Activated CD4-positive, alpha-beta T cell treated with anti-CD3 and anti-CD28 coated beads for 36 hours (primary cell): ENCODE data around the gene SETMAR. TPM values are rescaled to one million over a fixed set of nuclear protein-coding genes. Genes with fewer than 3 reads are reported as not detected.
"Not testable (repeated sequence)": the region's sequence is repeated elsewhere in the genome, so short reads cannot be mapped to it uniquely, and the experiment has no call there.

Source experiments
- ATAC-seq: fragments of 200-7000 bp; cut with Tn5 transposase; one replicate; pipeline ENCODE4 v1.10.0; 2021; ENCODE audit warnings: mild to moderate bottlenecking, moderate library complexity
- CTCF ChIA-PET: fragments of 350-600 bp; sonication (Branson Sonifier 250); formaldehyde crosslinking; loops from one replicate; lab custom pipeline; 2021; ENCODE audit warnings: antibody characterized with exemption; lab: Charles Lee
- POLR2A ChIA-PET: fragments of 350-600 bp; sonication (Branson Sonifier 250); formaldehyde crosslinking; loops from one replicate; lab custom pipeline; 2021; ENCODE audit warnings: antibody characterized with exemption, inconsistent platforms; lab: Charles Lee
- DNase-seq: peaks from one replicate; pipeline ENCODE4 v3.0.0-alpha.2; 2020
- H3K27ac Mint-ChIP-seq: one replicate; pipeline ENCODE4 v1.8.0; 2021; ENCODE audit warnings: mixed read lengths
- H3K27me3 Mint-ChIP-seq: one replicate; pipeline ENCODE4 v1.8.0; 2021; ENCODE audit warnings: mixed read lengths
- H3K36me3 Mint-ChIP-seq: one replicate; pipeline ENCODE4 v1.8.0; 2021; ENCODE audit warnings: low read depth, mixed read lengths
- H3K4me1 Mint-ChIP-seq: one replicate; pipeline ENCODE4 v1.8.0; 2021; ENCODE audit warnings: mixed read lengths
- H3K4me3 Mint-ChIP-seq: one replicate; pipeline ENCODE4 v1.8.0; 2021; ENCODE audit warnings: mild to moderate bottlenecking, moderate library complexity, mixed read lengths
- H3K9me3 Mint-ChIP-seq: one replicate; pipeline ENCODE4 v1.8.0; 2021; ENCODE audit warnings: low read depth, mixed read lengths
- intact Hi-C, 2 experiments: fragments of 100-400 bp; cut with DNase I in 1 of 2; cut with micrococcal nuclease in 1 of 2; formaldehyde crosslinking; loops; one replicate each; pipeline versions ENCODE4 v1.14.2 to v1.15.1; 2022 to 2024; cut with DNase I, micrococcal nuclease
- total RNA-seq, 2 experiments: library from RNA; stranded (reverse); gene quantifications; one replicate each; pipeline ENCODE4 v1.2.3, GENCODE V29; 2021

The SETMAR gene
- total RNA-seq, 2 experiments from 2014 or later = 19.3 to 19.4 TPM

GRCh38 chr3:4292301-4292700 is 10.9 kb upstream of the SETMAR start:
- H3K27me3 Mint-ChIP-seq = no peaks in the 10 kb centered on the region
- intact Hi-C loops = no loop called here
- peaks cover 14% of the 10 kb centered on the region for H3K4me1 Mint-ChIP-seq
- DNase-seq (no peak), ATAC-seq (peak; percentile 53)
- H3K4me3 Mint-ChIP-seq = no peak overlapping the region
- no peaks in the 10 kb centered on the region for H3K9me3 Mint-ChIP-seq
- ChIA-PET CTCF (interaction anchor here (1.1 to 2.1 kb wide), 6 partner anchors 7 to 1092 kb away, joined by 3 to 14 read pairs (median 6); no protein-coding TSS in a partner anchor), POLR2A (no interaction called here)
- H3K36me3 Mint-ChIP-seq = no peaks in the 10 kb centered on the region
- H3K27ac Mint-ChIP-seq = no peak overlapping the region

- intact Hi-C loops = no loop called here
- Mint-ChIP-seq H3K4me3 (no peak overlapping the region), H3K27me3 (no peaks in the 10 kb centered on the region), H3K27ac (no peak overlapping the region), H3K36me3 (no peaks in the 10 kb centered on the region), H3K4me1 (peaks cover 14% of the 10 kb centered on the region), H3K9me3 (no peaks in the 10 kb centered on the region)
- CTCF ChIA-PET = interaction anchor here (1.4 kb wide), 1 partner anchor 9 kb away, joined by 4 read pairs; no protein-coding TSS in a partner anchor
- DNase-seq (no peak), ATAC-seq (no peak)
- POLR2A ChIA-PET = no interaction called here
Observed at GRCh38 chr3:4294616-4295327, 8.4 kb upstream of the SETMAR start.

- peaks cover 13% of the 10 kb centered on the region for H3K4me1 Mint-ChIP-seq
- ATAC-seq, DNase-seq, H3K27me3 Mint-ChIP-seq, POLR2A ChIA-PET, H3K27ac Mint-ChIP-seq, H3K4me3 Mint-ChIP-seq, intact Hi-C loops, H3K9me3 Mint-ChIP-seq, H3K36me3 Mint-ChIP-seq: not testable (repeated sequence)
- CTCF ChIA-PET = interaction anchor here (1.3 to 4.6 kb wide), 3 partner anchors 9 to 1096 kb away, joined by 3 to 9 read pairs (median 4); no protein-coding TSS in a partner anchor
Observed at GRCh38 chr3:4296454-4296853, 6.7 kb upstream of the SETMAR start.

GRCh38 chr3:4297486-4297885 is 5.7 kb upstream of the SETMAR start:
- CTCF ChIA-PET = interaction anchor here (1.0 to 4.6 kb wide), 4 partner anchors 8 to 1097 kb away, joined by 3 to 10 read pairs (median 6); no protein-coding TSS in a partner anchor
- Mint-ChIP-seq H3K27ac (no peak overlapping the region), H3K27me3 (no peaks in the 10 kb centered on the region), H3K4me3 (no peak overlapping the region), H3K36me3 (no peaks in the 10 kb centered on the region), H3K9me3 (no peaks in the 10 kb centered on the region), H3K4me1 (peaks cover 9% of the 10 kb centered on the region)
- POLR2A ChIA-PET = interaction anchor here (0.6 kb wide), 1 partner anchor 1176 kb away, joined by 3 read pairs; no protein-coding TSS in a partner anchor
- no peak for ATAC-seq
- intact Hi-C loops = no loop called here
- no peak for DNase-seq

DNA sequence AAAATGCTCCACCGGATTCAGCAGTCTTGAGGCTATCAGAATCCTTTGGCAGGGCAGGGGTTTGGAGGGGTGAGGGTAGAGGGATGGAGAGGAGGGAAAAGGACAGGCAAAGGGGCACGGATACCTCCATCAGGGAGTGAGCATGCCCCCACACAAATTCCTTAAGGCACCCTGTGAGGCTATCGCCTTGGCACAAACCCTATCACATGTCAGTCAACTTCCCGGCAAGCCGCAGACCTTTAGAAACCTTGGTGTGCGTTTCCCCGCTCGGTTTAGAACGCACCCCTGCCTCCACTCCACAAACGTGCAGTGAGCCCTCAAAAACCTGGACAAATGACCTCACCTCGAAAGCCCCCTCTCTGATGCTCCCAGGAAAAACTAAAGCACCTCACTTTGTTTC is 422 bp upstream of the SETMAR start:
- intact Hi-C loops = loop anchor here (1.0 to 2.0 kb wide), 7 partner anchors 49 to 1175 kb away; partner anchors contain the start of genes ITPR1 (in 2 of the 2), ARL8B (in 1 of the 2), CRBN (in 1 of the 2) and EDEM1 (in 1 of the 2)
- ChIA-PET POLR2A (no interaction called here), CTCF (interaction anchor here (1.5 to 2.1 kb wide), 2 partner anchors 10 to 165 kb away, joined by 4 to 7 read pairs; partner anchors contain the start of gene SUMF1)
- DNase-seq = peak; percentile 13
- Mint-ChIP-seq H3K27ac (peak overlapping the region; percentile 96), H3K4me1 (peaks cover 26% of the 10 kb centered on the region), H3K9me3 (no peaks in the 10 kb centered on the region), H3K36me3 (peaks cover 16% of the 10 kb centered on the region), H3K4me3 (peak overlapping the region; percentile 79), H3K27me3 (no peaks in the 10 kb centered on the region)
- no peak for ATAC-seq

DNA sequence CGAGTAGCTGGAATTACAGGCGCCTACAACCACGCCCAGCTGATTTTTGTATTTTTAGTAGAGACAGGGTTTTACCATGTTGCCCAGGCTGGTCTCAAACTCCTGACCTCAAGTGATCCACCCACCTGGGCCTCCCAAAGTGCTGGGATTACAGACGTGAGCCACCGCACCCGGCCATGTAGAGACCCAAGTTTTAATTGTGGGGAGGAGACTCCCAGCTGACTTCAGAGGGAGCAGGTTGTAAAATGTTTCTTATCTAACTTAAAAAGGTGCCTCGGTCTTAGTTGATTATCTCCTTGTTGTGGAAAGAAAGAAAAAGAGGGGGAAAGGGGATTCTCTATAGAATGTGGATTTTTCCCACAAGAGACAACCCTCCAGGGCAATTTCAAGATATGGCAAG is 2.0 kb downstream of the SETMAR start:
- DNase-seq, H3K27me3 Mint-ChIP-seq, H3K27ac Mint-ChIP-seq, intact Hi-C loops, ATAC-seq, H3K9me3 Mint-ChIP-seq: not testable (repeated sequence)
- Mint-ChIP-seq H3K36me3 (peaks cover 22% of the 10 kb centered on the region), H3K4me3 (peak overlapping the region; percentile 79), H3K4me1 (peaks cover 24% of the 10 kb centered on the region)
- CTCF ChIA-PET = interaction anchor here (0.7 to 0.8 kb wide), 2 partner anchors 13 to 940 kb away, joined by 3 read pairs; no protein-coding TSS in a partner anchor
- POLR2A ChIA-PET = interaction anchor here (0.6 kb wide), 1 partner anchor 735 kb away, joined by 3 read pairs; no protein-coding TSS in a partner anchor

DNA sequence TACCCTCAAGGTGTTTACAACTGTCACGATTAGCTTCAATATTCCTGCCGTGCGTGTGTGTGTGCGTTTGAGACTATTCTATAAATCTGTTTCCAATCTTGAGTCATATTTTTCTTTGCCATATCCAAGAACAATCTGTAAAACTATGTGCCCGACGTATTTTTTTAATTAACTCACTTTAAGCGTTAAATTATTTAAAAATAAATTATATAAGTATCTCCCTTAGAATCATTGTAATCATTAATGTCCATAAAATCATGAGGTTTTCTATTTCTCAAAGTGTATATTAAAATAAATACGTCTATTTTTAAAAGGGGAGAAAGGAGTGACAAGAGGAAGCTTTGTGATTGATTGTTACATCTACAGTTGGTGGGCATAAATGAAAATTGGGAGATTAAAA is 2.9 kb downstream of the SETMAR start:
- ChIA-PET POLR2A (interaction anchor here (0.6 kb wide), 2 partner anchors 387 to 734 kb away, joined by 3 read pairs; no protein-coding TSS in a partner anchor), CTCF (interaction anchor here (0.7 to 1.3 kb wide), 5 partner anchors 13 to 941 kb away, joined by 3 to 6 read pairs (median 3); no protein-coding TSS in a partner anchor)
- DNase-seq (no peak), ATAC-seq (no peak)
- Mint-ChIP-seq H3K9me3 (no peaks in the 10 kb centered on the region), H3K4me3 (no peak overlapping the region), H3K36me3 (peaks cover 23% of the 10 kb centered on the region), H3K27me3 (no peaks in the 10 kb centered on the region), H3K27ac (no peak overlapping the region), H3K4me1 (peaks cover 26% of the 10 kb centered on the region)
- intact Hi-C loops = no loop called here

- no peak for DNase-seq
- ATAC-seq = no peak
- intact Hi-C loops = no loop called here
- no peak overlapping the region for H3K4me3 Mint-ChIP-seq
- H3K27ac Mint-ChIP-seq = no peak overlapping the region
- H3K9me3 Mint-ChIP-seq = no peaks in the 10 kb centered on the region
- CTCF ChIA-PET = interaction anchor here (1.1 to 1.3 kb wide), 2 partner anchors 185 to 327 kb away, joined by 3 to 6 read pairs; no protein-coding TSS in a partner anchor
- H3K36me3 Mint-ChIP-seq = peaks cover 23% of the 10 kb centered on the region
- H3K27me3 Mint-ChIP-seq = no peaks in the 10 kb centered on the region
- POLR2A ChIA-PET = interaction anchor here (0.6 kb wide), 1 partner anchor 386 kb away, joined by 3 read pairs; no protein-coding TSS in a partner anchor
- peaks cover 26% of the 10 kb centered on the region for H3K4me1 Mint-ChIP-seq
Observed at GRCh38 chr3:4306860-4307259, 3.7 kb downstream of the SETMAR start.

GRCh38 chr3:4309491-4310128 is 6.4 kb downstream of the SETMAR start:
- Mint-ChIP-seq H3K4me3 (no peak overlapping the region), H3K36me3 (peaks cover 35% of the 10 kb centered on the region), H3K27me3 (no peaks in the 10 kb centered on the region), H3K9me3 (no peaks in the 10 kb centered on the region), H3K4me1 (peaks cover 21% of the 10 kb centered on the region), H3K27ac (no peak overlapping the region)
- CTCF ChIA-PET = interaction anchor here (0.7 to 1.4 kb wide), 2 partner anchors 20 to 27 kb away, joined by 3 read pairs; no protein-coding TSS in a partner anchor
- ATAC-seq (no peak), DNase-seq (no peak)
- POLR2A ChIA-PET = no interaction called here
- intact Hi-C loops = no loop called here

- intact Hi-C loops = no loop called here
- Mint-ChIP-seq H3K4me3 (no peak overlapping the region), H3K27ac (no peak overlapping the region), H3K36me3 (peaks cover 37% of the 10 kb centered on the region), H3K9me3 (no peaks in the 10 kb centered on the region), H3K27me3 (no peaks in the 10 kb centered on the region), H3K4me1 (peaks cover 11% of the 10 kb centered on the region)
- CTCF ChIA-PET = interaction anchor here (1.3 kb wide), 1 partner anchor 39 kb away, joined by 5 read pairs; no protein-coding TSS in a partner anchor
- POLR2A ChIA-PET = no interaction called here
- DNase-seq (no peak), ATAC-seq (no peak)
Observed at GRCh38 chr3:4310971-4311370, 7.8 kb downstream of the SETMAR start.

DNA sequence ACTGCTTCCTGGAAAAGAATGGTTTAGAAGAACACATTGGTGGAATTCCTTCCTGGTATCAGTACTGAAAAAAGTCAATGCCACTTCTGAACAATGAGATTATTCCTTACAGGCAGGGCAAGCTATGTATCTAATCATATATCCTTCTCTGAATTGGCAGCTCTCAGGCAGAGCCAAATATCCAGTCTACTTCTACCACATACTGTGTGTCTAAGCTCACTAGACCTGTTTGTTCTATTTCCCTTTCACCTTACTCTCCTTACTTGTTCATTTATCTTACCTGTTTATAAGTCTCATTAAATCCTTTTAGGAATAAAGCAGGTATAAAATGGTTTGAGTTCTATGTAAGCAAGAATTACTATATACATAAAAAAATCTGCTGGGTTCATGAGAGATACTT is 8.3 kb downstream of the SETMAR start:
- H3K4me3 Mint-ChIP-seq = no peak overlapping the region
- intact Hi-C loops = no loop called here
- no peaks in the 10 kb centered on the region for H3K27me3 Mint-ChIP-seq
- ChIA-PET CTCF (interaction anchor here (1.3 kb wide), 1 partner anchor 39 kb away, joined by 5 read pairs; no protein-coding TSS in a partner anchor), POLR2A (no interaction called here)
- H3K4me1 Mint-ChIP-seq = peaks cover 8% of the 10 kb centered on the region
- no peaks in the 10 kb centered on the region for H3K9me3 Mint-ChIP-seq
- peaks cover 42% of the 10 kb centered on the region for H3K36me3 Mint-ChIP-seq
- H3K27ac Mint-ChIP-seq = no peak overlapping the region
- ATAC-seq = no peak
- DNase-seq = no peak
